Mesenchymal stem cell (in vitro differentiated cells and primary cell): ENCODE measurements around the gene FTCD.
A peak's percentile ranks its signal among the peaks of the same experiment; 100 is the strongest.
"Not testable (repeated sequence)": the region's sequence is repeated elsewhere in the genome, so short reads cannot be mapped to it uniquely, and the experiment has no call there.

Experiments used
- DNase-seq: peaks from one replicate; pipeline ENCODE4 v3.0.0-alpha.2; 2013
- H2AFZ ChIP-seq: one replicate; pipeline ENCODE4 v1.6.1; 2013; ENCODE audit warnings: low read depth, mild to moderate bottlenecking, control low read depth, inconsistent platforms, low read length, moderate library complexity
- H2AK5ac ChIP-seq: 2 replicates; pipeline ENCODE4 v1.6.1; 2013; ENCODE audit warnings: low read length, moderate library complexity, mild to moderate bottlenecking, inconsistent platforms; ENCODE audit not compliant: severe bottlenecking
- H2BK120ac ChIP-seq: one replicate; pipeline ENCODE4 v1.6.1; 2013; ENCODE audit warnings: low read depth, mild to moderate bottlenecking, inconsistent platforms, low read length, moderate library complexity
- H2BK12ac ChIP-seq, 2 experiments: one replicate each; pipeline ENCODE4 v1.6.1; 2013; ENCODE audit warnings: inconsistent platforms in 2 of 2, low read length in 2 of 2, mild to moderate bottlenecking in 2 of 2, moderate library complexity in 2 of 2, control low read depth in 1 of 2
- H2BK15ac ChIP-seq: one replicate; pipeline ENCODE4 v1.6.1; 2013; ENCODE audit warnings: mild to moderate bottlenecking, low read depth, inconsistent platforms; ENCODE audit not compliant: poor library complexity, severe bottlenecking
- H2BK5ac ChIP-seq: 2 replicates; pipeline ENCODE4 v1.6.1; 2013; ENCODE audit warnings: low read depth, mild to moderate bottlenecking, low read length, control low read depth, inconsistent platforms; ENCODE audit not compliant: poor library complexity, severe bottlenecking
- H3K14ac ChIP-seq, 2 experiments: one replicate each; pipeline ENCODE4 v1.6.1; 2013; ENCODE audit warnings: inconsistent platforms in 2 of 2, low read length in 2 of 2, control low read depth in 1 of 2, mild to moderate bottlenecking in 1 of 2, moderate library complexity in 1 of 2
- H3K18ac ChIP-seq, 2 experiments: one replicate each; pipeline ENCODE4 v1.6.1; 2013; ENCODE audit warnings: inconsistent platforms in 2 of 2, low read length in 2 of 2, control low read depth in 1 of 2, low read depth in 1 of 2, mild to moderate bottlenecking in 1 of 2
- H3K23ac ChIP-seq, 2 experiments: one replicate each; pipeline ENCODE4 v1.6.1; 2013; ENCODE audit warnings: inconsistent platforms in 2 of 2, low read length in 2 of 2, mild to moderate bottlenecking in 2 of 2, moderate library complexity in 2 of 2, control low read depth in 1 of 2
- H3K27ac ChIP-seq: 2 replicates; pipeline ENCODE4 v1.5.1; 2013; ENCODE audit warnings: mild to moderate bottlenecking, moderate library complexity, low read length, control low read depth, inconsistent platforms; ENCODE audit not compliant: poor library complexity, severe bottlenecking
- H3K27me3 ChIP-seq, 2 experiments: 2 replicates each; pipeline versions ENCODE4 v1.6.1 to v1.7.0; 2013; ENCODE audit warnings: low read length in 2 of 2, mild to moderate bottlenecking in 2 of 2, moderate library complexity in 2 of 2, control low read depth in 1 of 2, inconsistent platforms in 1 of 2; ENCODE audit not compliant: control insufficient read depth in 1 of 2, insufficient read depth in 1 of 2
- H3K36me3 ChIP-seq, 2 experiments: 2 replicates each; pipeline versions ENCODE4 v1.6.1 to v1.7.0; 2013; ENCODE audit warnings: low read length in 2 of 2, control low read depth in 1 of 2, inconsistent platforms in 1 of 2, low read depth in 1 of 2, mild to moderate bottlenecking in 1 of 2; ENCODE audit not compliant: insufficient read depth in 2 of 2, control insufficient read depth in 1 of 2
- H3K4ac ChIP-seq, 2 experiments: one replicate each; pipeline ENCODE4 v1.6.1; 2013; ENCODE audit warnings: inconsistent platforms in 2 of 2, low read length in 2 of 2, mild to moderate bottlenecking in 2 of 2, moderate library complexity in 2 of 2, control low read depth in 1 of 2, low read depth in 1 of 2
- H3K4me1 ChIP-seq: 2 replicates; pipeline ENCODE4 v1.6.1; 2013; ENCODE audit warnings: low read depth, low read length, control low read depth; ENCODE audit not compliant: control insufficient read depth, insufficient read depth
- H3K4me2 ChIP-seq: 2 replicates; pipeline ENCODE4 v1.6.1; 2013; ENCODE audit warnings: low read length, mild to moderate bottlenecking, inconsistent platforms; ENCODE audit not compliant: poor library complexity, severe bottlenecking
- H3K4me3 ChIP-seq, 2 experiments: 2 replicates each; pipeline versions ENCODE4 v1.5.1 to v1.7.0; 2013; ENCODE audit warnings: low read length in 2 of 2, mild to moderate bottlenecking in 2 of 2, control low read depth in 1 of 2, low read depth in 1 of 2; ENCODE audit not compliant: insufficient read depth in 1 of 2
- H3K79me1 ChIP-seq: replicated peaks from 2 replicates; pipeline ENCODE4 v1.6.1; 2013; ENCODE audit warnings: mild to moderate bottlenecking, control low read depth, low read length, inconsistent platforms; ENCODE audit not compliant: poor library complexity, severe bottlenecking
- H3K9ac ChIP-seq: 2 replicates; pipeline ENCODE4 v1.7.0; 2013; ENCODE audit warnings: mild to moderate bottlenecking, low read length, moderate library complexity
- H3K9me3 ChIP-seq: 2 replicates; pipeline ENCODE4 v1.7.0; 2013; ENCODE audit warnings: mild to moderate bottlenecking, low read length; ENCODE audit not compliant: control insufficient read depth
- H4K8ac ChIP-seq: one replicate; pipeline ENCODE4 v1.6.1; 2013; ENCODE audit warnings: inconsistent platforms, mild to moderate bottlenecking, low read length, moderate library complexity
- H4K91ac ChIP-seq: one replicate; pipeline ENCODE4 v1.6.1; 2013; ENCODE audit warnings: mild to moderate bottlenecking, low read length, inconsistent platforms
- WGBS: methylation state at CpG from one replicate; pipeline ENCODE4 v1.1.7; 2013; ENCODE audit warnings: mixed read lengths; 5-methylcytosine and 5-hydroxymethylcytosine counted together

FTCD gene

DNA sequence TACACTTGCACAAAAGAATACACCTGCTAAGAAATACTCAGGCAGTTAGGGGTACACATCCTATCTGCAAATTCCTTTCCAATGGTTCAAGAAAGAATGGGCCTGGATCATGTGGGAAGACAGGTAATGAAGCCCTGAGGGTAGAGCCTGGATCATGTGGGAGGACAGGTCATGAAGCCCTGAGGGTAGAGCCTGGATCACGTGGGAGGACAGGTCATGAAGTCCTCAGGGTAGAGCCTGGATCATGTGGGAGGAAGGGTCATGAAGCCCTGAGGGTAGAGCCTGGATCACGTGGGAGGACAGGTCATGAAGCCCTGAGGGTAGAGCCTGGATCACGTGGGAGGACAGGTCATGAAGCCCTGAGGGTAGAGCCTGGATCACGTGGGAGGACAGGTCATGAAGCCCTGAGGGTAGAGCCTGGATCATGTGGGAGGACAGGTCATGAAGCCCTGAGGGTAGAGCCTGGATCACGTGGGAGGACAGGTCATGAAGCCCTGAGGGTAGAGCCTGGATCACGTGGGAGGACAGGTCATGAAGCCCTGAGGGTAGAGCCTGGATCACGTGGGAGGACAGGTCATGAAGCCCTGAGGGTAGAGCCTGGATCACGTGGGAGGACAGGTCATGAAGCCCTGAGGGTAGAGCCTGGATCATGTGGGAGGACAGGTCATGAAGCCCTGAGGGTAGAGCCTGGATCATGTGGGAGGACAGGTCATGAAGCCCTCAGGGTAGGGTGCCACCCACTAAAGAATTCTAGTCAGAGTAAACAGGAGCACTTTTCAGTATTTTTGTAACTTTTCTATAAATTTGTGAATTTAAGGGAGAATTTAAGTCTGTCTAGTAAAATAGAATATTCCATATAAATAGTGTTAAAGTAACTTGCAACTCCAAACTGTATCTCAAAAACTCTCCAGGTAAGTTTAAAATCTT is 45.8 kb upstream of the FTCD start:
- not testable (repeated sequence) for H3K4ac ChIP-seq, H3K4me1 ChIP-seq, H3K27ac ChIP-seq, H3K27me3 ChIP-seq, H3K14ac ChIP-seq, H3K9me3 ChIP-seq, H3K79me1 ChIP-seq, DNase-seq, H3K9ac ChIP-seq, H3K18ac ChIP-seq, H2AK5ac ChIP-seq, H4K91ac ChIP-seq, H4K8ac ChIP-seq, H3K23ac ChIP-seq, H2BK5ac ChIP-seq, H2BK15ac ChIP-seq, H2BK120ac ChIP-seq, H2AFZ ChIP-seq, H2BK12ac ChIP-seq, H3K4me2 ChIP-seq, H3K4me3 ChIP-seq
- WGBS = no CpG with 5 or more reads among the region's 8 CpGs
- peaks cover 44 to 92% of the 10 kb centered on the region in 2 experiments for H3K36me3 ChIP-seq

- no peak overlapping the region for H2AK5ac ChIP-seq
- no peak overlapping the region for H2AFZ ChIP-seq
- peak; percentile 55 for DNase-seq
- no peak overlapping the region for H3K9ac ChIP-seq
- no peak overlapping the region for H3K23ac ChIP-seq
- H4K91ac ChIP-seq = no peak overlapping the region
- no peak overlapping the region for H3K4ac ChIP-seq
- WGBS = 60% methylated on average over 7 of the region's 13 CpGs
- no peak overlapping the region for H2BK15ac ChIP-seq
- H2BK12ac ChIP-seq = no peak overlapping the region
- H3K4me3 ChIP-seq = no peak overlapping the region
- no peaks in the 10 kb centered on the region for H3K4me1 ChIP-seq
- H3K27me3 ChIP-seq = no peaks in the 10 kb centered on the region
- no peak overlapping the region for H2BK5ac ChIP-seq
- H2BK120ac ChIP-seq = no peak overlapping the region
- no peak overlapping the region for H3K4me2 ChIP-seq
- H3K36me3 ChIP-seq = peaks cover 47 to 92% of the 10 kb centered on the region in 2 experiments
- no peaks in the 10 kb centered on the region for H3K9me3 ChIP-seq
- no peak overlapping the region for H3K27ac ChIP-seq
- peak overlapping the region in 1 of 2 experiments; percentile 4 for H3K18ac ChIP-seq
- peaks cover 12% of the 10 kb centered on the region for H3K79me1 ChIP-seq
- H3K14ac ChIP-seq = no peak overlapping the region
- no peak overlapping the region for H4K8ac ChIP-seq
These were observed 44.3 kb upstream of the FTCD start for GRCh38 chr21:46199436-46200373.

DNA sequence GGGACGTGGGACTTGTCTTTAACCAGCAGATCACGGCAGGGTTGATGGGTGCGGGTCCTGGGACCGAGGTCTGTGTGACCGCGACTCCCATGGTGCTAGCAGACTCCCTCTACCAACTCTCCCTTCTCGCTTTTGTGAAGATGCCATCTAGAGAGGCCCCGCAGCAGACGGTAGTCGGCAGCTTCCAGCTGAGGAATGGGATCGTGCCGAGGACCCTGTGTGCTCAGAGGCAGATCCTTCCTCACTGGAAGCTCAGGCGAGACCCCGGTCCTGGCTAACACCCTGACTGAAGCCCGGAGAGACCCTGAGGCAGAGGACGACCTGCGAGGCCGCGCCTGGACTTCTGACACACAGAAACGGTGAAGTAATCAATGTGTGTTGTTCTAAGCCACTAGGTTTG is 41.4 kb upstream of the FTCD start:
- Histone ChIP-seq H2BK120ac (no peak overlapping the region), H3K4me1 (peaks cover 2% of the 10 kb centered on the region), H4K8ac (no peak overlapping the region), H2BK15ac (no peak overlapping the region), H3K23ac (no peak overlapping the region), H3K9me3 (no peaks in the 10 kb centered on the region), H2BK5ac (no peak overlapping the region), H2AFZ (no peak overlapping the region), H3K18ac (no peak overlapping the region), H3K4me3 (no peak overlapping the region), H3K4ac (no peak overlapping the region), H4K91ac (no peak overlapping the region), H2BK12ac (peak overlapping the region in 1 of 2 experiments; percentile 52), H3K4me2 (no peak overlapping the region), H2AK5ac (no peak overlapping the region), H3K27me3 (no peaks in the 10 kb centered on the region), H3K79me1 (peaks cover 19% of the 10 kb centered on the region), H3K9ac (no peak overlapping the region), H3K36me3 (peaks cover 61 to 96% of the 10 kb centered on the region in 2 experiments), H3K14ac (peak overlapping the region in 1 of 2 experiments; percentile 69), H3K27ac (no peak overlapping the region)
- DNase-seq = no peak
- WGBS = 92% methylated on average over 17 of the region's 20 CpGs
